Bronchial epithelial cell (primary cell): Measurements from ENCODE around the gene NUP50. TPM values are rescaled to one million over a fixed set of nuclear protein-coding genes. Genes with fewer than 3 reads are reported as not detected.

Experiments used
- DNase-seq: peaks from one replicate; pipeline ENCODE4 v3.0.0-alpha.2; 2010; ENCODE audit warnings: low read depth
- FAIRE-seq: peaks from 2 replicates; lab custom pipeline; 2011; peaks lifted over from hg19 to GRCh38; lab: Jason Lieb, UNC
- H3K27me3 ChIP-seq: 2 replicates; pipeline ENCODE4 v1.5.1; 2011; ENCODE audit warnings: low read length; ENCODE audit not compliant: control insufficient read depth, insufficient read depth
- H3K36me3 ChIP-seq: 2 replicates; pipeline ENCODE4 v1.5.1; 2011; ENCODE audit warnings: low read length; ENCODE audit not compliant: control insufficient read depth, insufficient read depth
- H3K4me3 ChIP-seq: 2 replicates; pipeline ENCODE4 v1.5.1; 2011; ENCODE audit warnings: mild to moderate bottlenecking, low read depth, low read length, control low read depth
- CTCF ChIP-seq: IDR thresholded peaks from 2 replicates; pipeline ENCODE4 v1.5.1; 2011; ENCODE audit warnings: mild to moderate bottlenecking, moderate library complexity, low read length, control low read depth, inconsistent platforms; ENCODE audit not compliant: insufficient read depth, severe bottlenecking
- total RNA-seq: library from RNA; depleted of rRNA; stranded (reverse); fragments of >200 nt; gene quantifications from 2 replicates; pipeline ENCODE4 v1.2.1, GENCODE V29; 2014

Gene NUP50
- total RNA-seq, 1 donor from 2014 or later, result 74.2 TPM

- DNase-seq, result no peak
- TF ChIP-seq CTCF, result no peak
- Histone ChIP-seq H3K27me3 (no peaks in the 10 kb centered on the region), H3K36me3 (peaks cover 4% of the 10 kb centered on the region), H3K4me3 (no peak overlapping the region)
- FAIRE-seq, result no peak
Measured at GRCh38 chr22:45217806-45218205, 54.1 kb downstream of the NUP50 start.

- DNase-seq (no peak), FAIRE-seq (no peak)
- TF ChIP-seq CTCF, result no peak
Measured at GRCh38 chr22:45218976-45219375, 55.3 kb downstream of the NUP50 start.

GRCh38 chr22:45221201-45221600 lies 57.5 kb downstream of the NUP50 start:
- Histone ChIP-seq H3K4me3 (no peak overlapping the region), H3K27me3 (no peaks in the 10 kb centered on the region), H3K36me3 (peaks cover 12% of the 10 kb centered on the region)
- DNase-seq (no peak), FAIRE-seq (no peak)
- TF ChIP-seq CTCF, result no peak

More at GRCh38 chr22:45218976-45219375, 55.3 kb downstream of the NUP50 start:
- Histone ChIP-seq H3K4me3 (no peak overlapping the region), H3K36me3 (peaks cover 4% of the 10 kb centered on the region), H3K27me3 (no peaks in the 10 kb centered on the region)

GRCh38 chr22:45223304-45224117 lies 59.8 kb downstream of the NUP50 start:
- Histone ChIP-seq H3K27me3 (no peaks in the 10 kb centered on the region), H3K36me3 (peaks cover 14% of the 10 kb centered on the region), H3K4me3 (no peak overlapping the region)
- DNase-seq, result no peak
- peak; percentile 88 for FAIRE-seq
- TF ChIP-seq CTCF, result no peak

- FAIRE-seq, result no peak
Measured at GRCh38 chr22:45224331-45224730, 60.6 kb downstream of the NUP50 start.

More at GRCh38 chr22:45224331-45224730, 60.6 kb downstream of the NUP50 start:
- TF ChIP-seq CTCF, result no peak
- Histone ChIP-seq H3K27me3 (no peaks in the 10 kb centered on the region), H3K36me3 (peaks cover 14% of the 10 kb centered on the region), H3K4me3 (no peak overlapping the region)
- DNase-seq, result no peak
